Body of pancreas (tissue), 4 donors: ENCODE measurements around the gene MEIS3.

Experiments used
- POLR2A ChIP-seq, 3 donors: fragments of 450-650 bp; IDR thresholded peaks; one replicate each; pipeline ENCODE4 v1.6.1; 2016; ENCODE audit warnings: antibody characterized with exemption in 3 of 3, mild to moderate bottlenecking in 2 of 3
- TF ChIP-seq, protein P1 (sequence below), 7 experiments: fragments of 450-650 bp in 4 of 7; fragments of 200-600 bp in 3 of 7; sonication (generic) in 3 of 7; IDR thresholded peaks; one replicate each; pipeline ENCODE4 v1.5.1; 2016 to 2019; ENCODE audit warnings: antibody characterized with exemption in 7 of 7

GRCh38 chr19:47456721-47457474 lies 37.6 kb upstream of the MEIS3 start:
- TF ChIP-seq, protein P1, sequence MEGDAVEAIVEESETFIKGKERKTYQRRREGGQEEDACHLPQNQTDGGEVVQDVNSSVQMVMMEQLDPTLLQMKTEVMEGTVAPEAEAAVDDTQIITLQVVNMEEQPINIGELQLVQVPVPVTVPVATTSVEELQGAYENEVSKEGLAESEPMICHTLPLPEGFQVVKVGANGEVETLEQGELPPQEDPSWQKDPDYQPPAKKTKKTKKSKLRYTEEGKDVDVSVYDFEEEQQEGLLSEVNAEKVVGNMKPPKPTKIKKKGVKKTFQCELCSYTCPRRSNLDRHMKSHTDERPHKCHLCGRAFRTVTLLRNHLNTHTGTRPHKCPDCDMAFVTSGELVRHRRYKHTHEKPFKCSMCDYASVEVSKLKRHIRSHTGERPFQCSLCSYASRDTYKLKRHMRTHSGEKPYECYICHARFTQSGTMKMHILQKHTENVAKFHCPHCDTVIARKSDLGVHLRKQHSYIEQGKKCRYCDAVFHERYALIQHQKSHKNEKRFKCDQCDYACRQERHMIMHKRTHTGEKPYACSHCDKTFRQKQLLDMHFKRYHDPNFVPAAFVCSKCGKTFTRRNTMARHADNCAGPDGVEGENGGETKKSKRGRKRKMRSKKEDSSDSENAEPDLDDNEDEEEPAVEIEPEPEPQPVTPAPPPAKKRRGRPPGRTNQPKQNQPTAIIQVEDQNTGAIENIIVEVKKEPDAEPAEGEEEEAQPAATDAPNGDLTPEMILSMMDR (IDR thresholded peaks at IDR 0.05), result no peak
- no peak for TF ChIP-seq POLR2A (IDR thresholded peaks at IDR 0.05)
